Heart right ventricle (tissue), 16 donors: ENCODE results near the gene TPM2. TPM values are rescaled to one million over a fixed set of nuclear protein-coding genes. Genes with fewer than 3 reads are reported as not detected.

Experiments
- ATAC-seq, 8 donors: fragments of 200-7000 bp; cut with Tn5 transposase; one replicate each; pipeline ENCODE4 v1.9.1; 2020; ENCODE audit warnings: mild to moderate bottlenecking in 8 of 8, moderate library complexity in 8 of 8, moderate number of reproducible peaks in 1 of 8
- DNase-seq, 2 donors: peaks; one replicate each; pipeline ENCODE4 v3.0.0-alpha.2; 2020
- H3K27ac ChIP-seq, 10 donors: fragments of 200-600 bp; sonication (generic) in 2 of 10; one replicate each; pipeline versions ENCODE4 v1.5.0 to v1.8.0; 2020 to 2022; ENCODE audit warnings: mild to moderate bottlenecking in 3 of 10
- H3K27me3 ChIP-seq, 7 donors: fragments of 200-600 bp; one replicate each; pipeline ENCODE4 v1.8.0; 2021 to 2022; ENCODE audit warnings: mild to moderate bottlenecking in 2 of 7
- H3K36me3 ChIP-seq, 9 donors: fragments of 200-600 bp; sonication (generic) in 1 of 9; one replicate each; pipeline versions ENCODE4 v1.5.0 to v1.8.0; 2020 to 2022; ENCODE audit warnings: mild to moderate bottlenecking in 2 of 9
- H3K4me1 ChIP-seq, 9 donors: fragments of 200-600 bp; sonication (generic) in 1 of 9; one replicate each; pipeline versions ENCODE4 v1.5.0 to v1.8.0; 2020 to 2022; ENCODE audit warnings: mild to moderate bottlenecking in 4 of 9
- H3K4me3 ChIP-seq, 10 donors: fragments of 200-600 bp; sonication (generic) in 2 of 10; one replicate each; pipeline versions ENCODE4 v1.5.0 to v1.8.0; 2020 to 2022; ENCODE audit warnings: mild to moderate bottlenecking in 7 of 10, moderate library complexity in 2 of 10
- H3K9me3 ChIP-seq, 11 donors: fragments of 200-600 bp in 10 of 11; sonication (generic) in 2 of 11; one replicate each; pipeline versions ENCODE4 v1.5.0 to v1.8.0; 2013 to 2022; ENCODE audit warnings: mild to moderate bottlenecking in 2 of 11, control low read depth in 1 of 11, moderate library complexity in 1 of 11
- WGBS, 2 donors: extraction: QIAGEN DNeasy Blood & Tissue Kit; methylation state at CpG; one replicate each; pipeline ENCODE4 v1.1.7; 2013; ENCODE audit warnings: inconsistent platforms in 1 of 2; 5-methylcytosine and 5-hydroxymethylcytosine counted together
- intact Hi-C, 10 donors: fragments of 100-400 bp; cut with DNase I; formaldehyde crosslinking; loops; one replicate each; pipeline versions ENCODE4 v1.11.1 to v1.14.2; 2022
- polyA plus RNA-seq, 2 donors: library from polyadenylated mRNA; stranded (reverse); fragments of 200-250 nt; gene quantifications; one replicate each; pipeline ENCODE4 v1.2.3, GENCODE V29; 2013
- total RNA-seq, 10 donors: library from RNA; stranded (reverse); fragmentation: NEBNext Ultra II Directional in 3 of 10; extraction: Animal tissue kit (Norgen Biotek cat#: 25700) in 3 of 10; gene quantifications; one replicate each; pipeline versions ENCODE4 v1.2.1 to v1.2.4, GENCODE V29; 2021 to 2023
- TF ChIP-seq, protein P1 (sequence below), 9 donors: fragments of 200-600 bp; sonication (generic) in 2 of 9; IDR thresholded peaks; one replicate each; pipeline versions ENCODE4 v1.5.0 to v1.8.0; 2021 to 2022; ENCODE audit warnings: antibody characterized with exemption in 9 of 9, mild to moderate bottlenecking in 5 of 9, moderate library complexity in 1 of 9
- donor health status: Arrhythmogenic right ventricular cardiomyopathy.
- donor health status: ischemic (EF 13 %, LVEDD 7.1; RV severe dilation, severe dysfunction).
- donor health status: healthy with polysubstance abuse.
- donor health status: DM: no; HTN: yes; CAD: no.
- donor health status: DM: no; HTN: no; CAD: no.
- donor health status: ischemic (EF 25% LVEDD 6.9; RV normal size, moderate dysfunction).
- donor health status: ischemic (EF 25% LVEDD 5.7; RV mildly dilated, moderate dysfunction).
- donor health status: healthy.
- donor health status: DM: yes; HTN: yes; CAD: no.
- donor health status: Ischemic cardiomyopathy.
- donor health status: ischemic (EF 35%, LVEDD 5.7; RV mildly dilated, moderate dysfunction).
- donor health status: nonischemic (EF 11% LVEDD 7.7; RV severe dilation, severe dysfunction).
- donor health status: DM: yes; HTN: yes; CAD: no.
- donor health status: PGD.
- donor health status: ischemic (EF 29% LVEDD 5.4; RV normal size, mild dysfunction).
- donor health status: nonischemic (EF 23%, LVEDD 6.1; RV moderate dilation, normal function).

Gene TPM2
- total and polyA plus RNA-seq, 12 donors: 548 to 1,940 (median 784) TPM

DNA sequence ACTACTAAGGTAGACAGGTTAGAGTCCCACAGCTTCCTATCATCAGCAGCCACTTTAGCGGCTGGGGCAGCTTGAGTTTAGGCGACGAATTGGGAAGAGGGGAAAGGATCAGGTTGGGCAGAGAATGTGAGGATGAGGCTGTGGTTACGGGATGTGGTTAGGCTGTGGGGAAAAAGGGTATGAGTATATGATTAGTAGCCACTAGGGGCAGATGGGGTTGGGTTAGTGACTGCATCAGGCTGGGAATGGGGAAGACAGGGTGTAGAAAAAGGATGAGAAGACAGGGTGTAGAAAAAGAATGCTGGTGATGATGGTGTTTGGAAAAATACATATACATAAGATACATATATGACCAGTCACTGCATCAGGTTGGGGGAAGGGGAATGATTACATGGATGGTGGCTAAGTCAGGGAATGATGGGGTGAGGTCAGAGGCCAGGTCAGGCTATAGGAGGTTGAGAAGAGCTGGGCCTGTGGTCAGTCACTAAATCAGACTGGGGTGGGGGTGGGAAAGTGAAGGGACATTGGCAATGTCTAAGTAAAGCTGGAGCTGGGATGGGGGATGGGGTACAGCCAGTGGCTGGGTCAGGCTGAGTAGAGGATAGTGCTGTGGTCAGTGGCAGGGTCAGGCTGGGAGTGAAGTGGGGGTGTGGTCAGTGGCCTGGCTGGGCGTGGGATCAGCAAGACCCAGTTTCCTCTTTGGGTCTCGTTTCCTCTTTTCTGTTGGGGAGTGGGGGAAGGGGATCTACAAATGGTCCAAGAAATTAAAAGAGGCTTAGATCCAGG is 40.2 kb upstream of the TPM2 start:
- Histone ChIP-seq H3K4me1 (peaks cover 54 to 81% (median 69%) of the 10 kb centered on the region in 9 donors), H3K9me3 (no peaks in the 10 kb centered on the region), H3K27me3 (no peaks in the 10 kb centered on the region), H3K36me3 (peaks cover 0 to 41% (median 3%) of the 10 kb centered on the region in 9 donors), H3K27ac (peak overlapping the region in 9 of 10 donors; percentile 60 to 99 (median 99)), H3K4me3 (peak overlapping the region in 9 of 10 donors; percentile 65 to 98 (median 88))
- DNase-seq (peak; percentile 54 to 61), ATAC-seq (no peak)
- TF ChIP-seq, protein P1, sequence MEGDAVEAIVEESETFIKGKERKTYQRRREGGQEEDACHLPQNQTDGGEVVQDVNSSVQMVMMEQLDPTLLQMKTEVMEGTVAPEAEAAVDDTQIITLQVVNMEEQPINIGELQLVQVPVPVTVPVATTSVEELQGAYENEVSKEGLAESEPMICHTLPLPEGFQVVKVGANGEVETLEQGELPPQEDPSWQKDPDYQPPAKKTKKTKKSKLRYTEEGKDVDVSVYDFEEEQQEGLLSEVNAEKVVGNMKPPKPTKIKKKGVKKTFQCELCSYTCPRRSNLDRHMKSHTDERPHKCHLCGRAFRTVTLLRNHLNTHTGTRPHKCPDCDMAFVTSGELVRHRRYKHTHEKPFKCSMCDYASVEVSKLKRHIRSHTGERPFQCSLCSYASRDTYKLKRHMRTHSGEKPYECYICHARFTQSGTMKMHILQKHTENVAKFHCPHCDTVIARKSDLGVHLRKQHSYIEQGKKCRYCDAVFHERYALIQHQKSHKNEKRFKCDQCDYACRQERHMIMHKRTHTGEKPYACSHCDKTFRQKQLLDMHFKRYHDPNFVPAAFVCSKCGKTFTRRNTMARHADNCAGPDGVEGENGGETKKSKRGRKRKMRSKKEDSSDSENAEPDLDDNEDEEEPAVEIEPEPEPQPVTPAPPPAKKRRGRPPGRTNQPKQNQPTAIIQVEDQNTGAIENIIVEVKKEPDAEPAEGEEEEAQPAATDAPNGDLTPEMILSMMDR (IDR thresholded peaks at IDR 0.05): peak; percentile 21 to 59 (median 54)
- intact Hi-C loops: loop anchor here in 9 of 10 donors (2.0 to 10.0 kb wide), 11 partner anchors 33 to 128 kb away; partner anchors contain the start of genes CCDC107 (in 3 of the 9), RMRP (in 3 of the 9), ARHGEF39 (in 2 of the 9) and FAM221B (in 1 of the 9)
- 13 to 18% methylated on average over 6 of the region's 6 CpGs for WGBS, 2 donors

DNA sequence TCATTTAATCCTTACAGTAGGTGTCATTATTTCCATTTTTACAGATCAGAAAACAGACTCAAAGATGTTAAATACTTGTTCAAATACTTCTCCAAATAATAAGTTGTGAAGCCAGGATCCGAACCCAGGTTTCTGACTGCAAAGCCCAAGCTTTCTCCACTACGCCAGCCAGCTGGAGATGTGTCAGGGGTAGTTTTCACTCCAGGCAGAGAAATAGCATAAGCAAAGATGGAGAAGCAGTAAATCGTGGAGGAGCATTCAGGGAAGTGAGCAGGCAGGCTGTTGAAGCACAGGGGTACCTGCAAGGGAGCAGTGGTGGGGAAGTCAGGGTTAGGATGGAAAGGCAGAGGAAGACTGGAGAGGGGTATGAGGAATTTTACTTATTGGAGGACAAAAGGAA is 39.4 kb upstream of the TPM2 start:
- no peak for DNase-seq
- 42 to 54% methylated on average over 3 of the region's 3 CpGs for WGBS, 2 donors
- Histone ChIP-seq H3K27me3 (no peaks in the 10 kb centered on the region), H3K9me3 (no peaks in the 10 kb centered on the region), H3K4me1 (peaks cover 54 to 76% (median 69%) of the 10 kb centered on the region in 9 donors), H3K27ac (peak overlapping the region in 9 of 10 donors; percentile 60 to 99 (median 99)), H3K4me3 (peak overlapping the region in 9 of 10 donors; percentile 23 to 98 (median 88)), H3K36me3 (peaks cover 0 to 41% (median 11%) of the 10 kb centered on the region in 9 donors)
- ATAC-seq: no peak
- TF ChIP-seq, protein P1 (IDR thresholded peaks at IDR 0.05): no peak
- intact Hi-C loops: loop anchor here in 8 of 10 donors (2.0 to 10.0 kb wide), 7 partner anchors 37 to 127 kb away; partner anchors contain the start of genes ARHGEF39 (in 2 of the 8), CCDC107 (in 2 of the 8) and RMRP (in 2 of the 8)

DNA sequence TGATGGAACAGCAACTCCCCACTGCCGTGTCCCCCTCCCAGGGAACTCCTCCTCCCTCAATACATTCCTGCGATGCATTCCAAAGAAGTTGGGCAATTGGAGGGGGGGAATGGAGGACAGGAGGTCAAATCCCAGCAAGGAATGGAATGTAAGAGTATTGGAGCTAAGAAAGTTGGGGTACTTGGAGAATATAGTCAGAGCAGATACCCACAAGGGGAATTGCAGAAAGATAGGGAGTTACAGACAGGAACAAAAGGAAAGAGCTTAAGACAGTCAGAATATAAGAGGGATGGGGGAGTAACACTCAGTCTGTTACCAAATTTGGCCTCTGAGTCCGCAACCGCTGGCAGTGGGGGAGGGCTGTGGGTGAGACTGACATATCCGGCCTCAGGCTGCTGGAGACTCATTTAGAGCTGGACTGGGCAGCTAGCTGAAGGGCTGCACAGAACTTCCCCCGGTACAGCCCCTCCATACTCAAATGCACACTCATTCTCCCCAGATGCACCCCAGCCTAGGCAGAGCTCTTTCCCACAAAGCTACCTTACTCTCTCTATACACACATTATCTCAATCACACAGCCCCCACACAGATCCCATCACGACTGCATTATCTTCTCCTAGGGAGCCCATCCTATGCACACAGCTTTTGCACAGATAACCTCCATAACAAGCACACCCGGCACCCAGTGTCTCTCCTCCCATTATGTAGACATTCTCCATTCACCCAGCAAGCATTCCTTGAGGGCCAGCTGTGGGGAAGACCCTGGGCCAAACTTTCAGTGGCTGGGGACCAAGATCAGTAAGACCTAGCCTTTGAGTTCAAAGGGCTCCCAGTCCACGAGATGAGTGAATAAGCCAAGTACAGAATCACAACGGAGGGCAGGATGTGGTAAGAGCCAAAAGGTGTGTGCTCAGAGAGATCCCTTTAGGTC is 38.6 kb upstream of the TPM2 start:
- intact Hi-C loops: loop anchor here in 8 of 10 donors (1.0 to 10.0 kb wide), 8 partner anchors 36 to 126 kb away; partner anchors contain the start of genes ARHGEF39 (in 2 of the 8), CCDC107 (in 2 of the 8) and RMRP (in 2 of the 8)
- ATAC-seq: peak; percentile 18 to 57 (median 36)
- WGBS, 2 donors: 1 to 2% methylated on average over 10 of the region's 10 CpGs
- no peaks in the 10 kb centered on the region for H3K27me3 ChIP-seq
- H3K4me3 ChIP-seq: peak overlapping the region in 9 of 10 donors; percentile 13 to 92 (median 71)
- H3K4me1 ChIP-seq: peaks cover 48 to 68% (median 61%) of the 10 kb centered on the region in 9 donors
- H3K27ac ChIP-seq: peak overlapping the region; percentile 60 to 99 (median 98)
- no peaks in the 10 kb centered on the region for H3K9me3 ChIP-seq
- peaks cover 0 to 46% (median 19%) of the 10 kb centered on the region in 9 donors for H3K36me3 ChIP-seq
- peak; percentile 73 to 85 for DNase-seq
- TF ChIP-seq, protein P1 (IDR thresholded peaks at IDR 0.05): no peak
